GM21825 (cell line): ENCODE data around the gene C10orf105.

Experiments used
- ATAC-seq: cut with Tn5 transposase; IDR thresholded peaks from one replicate; pipeline ENCODE4 v1.9.1; 2021; ENCODE audit warnings: mild to moderate bottlenecking, moderate library complexity; ENCODE audit not compliant: unreplicated experiment

Gene C10orf105

GRCh38 chr10:71719464-71720201, at the start of gene C10orf105:
TSS of gene C10orf105 (minus strand) at chr10:71719778. CDS start at chr10:71716337, 3,441 bp downstream.
- ATAC-seq: no peak

- no peak for ATAC-seq
Measured at GRCh38 chr10:71767420-71768035, 48.0 kb upstream of the C10orf105 start.

GRCh38 chr10:71766717-71767419, 47.3 kb upstream of the C10orf105 start:
- no peak for ATAC-seq

GRCh38 chr10:71765906-71766716, 46.5 kb upstream of the C10orf105 start:
- ATAC-seq: no peak

GRCh38 chr10:71765176-71765904, 45.8 kb upstream of the C10orf105 start:
- ATAC-seq: no peak

GRCh38 chr10:71763352-71764127, 44.0 kb upstream of the C10orf105 start:
- ATAC-seq: no peak

- ATAC-seq: no peak
Measured at GRCh38 chr10:71762324-71762723, 42.7 kb upstream of the C10orf105 start.

GRCh38 chr10:71761541-71762113, 42.0 kb upstream of the C10orf105 start:
- no peak for ATAC-seq

- ATAC-seq: no peak
Measured at GRCh38 chr10:71761105-71761511, 41.5 kb upstream of the C10orf105 start.

- no peak for ATAC-seq
Measured at GRCh38 chr10:71757399-71757922, 37.9 kb upstream of the C10orf105 start.

- ATAC-seq: no peak
Measured at GRCh38 chr10:71756311-71757191, 37.0 kb upstream of the C10orf105 start.

GRCh38 chr10:71755179-71755879, 35.8 kb upstream of the C10orf105 start:
- no peak for ATAC-seq

GRCh38 chr10:71754562-71754961, 35.0 kb upstream of the C10orf105 start:
- ATAC-seq: no peak

- no peak for ATAC-seq
Measured at GRCh38 chr10:71753960-71754505, 34.5 kb upstream of the C10orf105 start.

GRCh38 chr10:71753091-71753959, 33.7 kb upstream of the C10orf105 start:
- ATAC-seq: no peak

- no peak for ATAC-seq
Measured at GRCh38 chr10:71752391-71753090, 33.0 kb upstream of the C10orf105 start.
